ENCODE results near the gene YKT6.
"Not testable (repeated sequence)": the region's sequence is repeated elsewhere in the genome, so short reads cannot be mapped to it uniquely, and the experiment has no call there.

YKT6 gene

GRCh38 chr7:44172803-44173424, 27.9 kb upstream of the YKT6 start:
- no peak for DNase-seq

DNA sequence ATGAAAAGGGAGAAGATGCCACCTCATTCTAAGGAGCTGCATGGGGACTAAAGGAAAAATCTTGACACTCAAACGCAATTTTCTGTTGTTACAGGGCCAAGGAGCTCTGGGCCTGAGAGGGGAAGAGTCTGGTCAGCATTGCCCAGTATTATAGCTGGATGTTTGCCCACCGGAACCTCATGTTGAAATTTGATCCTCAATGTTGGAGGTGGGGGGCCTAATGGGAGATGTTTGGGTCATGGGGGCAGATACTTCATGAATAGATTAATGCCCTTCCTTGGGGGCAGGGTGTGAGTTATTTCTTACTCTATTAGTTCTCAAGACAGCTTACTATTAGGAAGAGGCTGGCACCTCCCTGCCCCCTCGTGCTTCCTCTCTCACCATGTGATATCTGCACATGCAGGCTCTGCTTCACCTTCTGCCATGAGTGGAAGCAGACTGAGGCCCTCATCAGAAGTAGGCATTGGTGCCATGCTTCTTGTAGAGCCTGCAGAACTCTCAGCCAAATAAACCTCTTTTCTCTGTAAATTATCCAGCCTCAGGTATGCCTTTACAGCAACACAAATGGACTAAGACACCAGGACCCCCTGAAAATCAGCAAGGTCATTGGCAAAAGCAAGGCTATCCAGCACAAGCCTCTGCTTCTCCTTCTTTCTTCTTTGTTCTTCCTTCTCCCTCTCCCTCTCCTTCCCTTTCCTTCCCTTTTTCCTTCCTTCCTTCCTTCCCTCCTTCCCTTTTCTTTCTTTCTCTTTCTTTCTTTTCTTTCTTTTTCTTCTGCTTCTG, 26.7 kb upstream of the YKT6 start:
- DNase-seq = peak; percentile 32

GRCh38 chr7:44174694-44174948, 26.2 kb upstream of the YKT6 start:
- not testable (repeated sequence) for DNase-seq

- DNase-seq = no peak
Measured at GRCh38 chr7:44175730-44176129, 25.0 kb upstream of the YKT6 start.

DNA sequence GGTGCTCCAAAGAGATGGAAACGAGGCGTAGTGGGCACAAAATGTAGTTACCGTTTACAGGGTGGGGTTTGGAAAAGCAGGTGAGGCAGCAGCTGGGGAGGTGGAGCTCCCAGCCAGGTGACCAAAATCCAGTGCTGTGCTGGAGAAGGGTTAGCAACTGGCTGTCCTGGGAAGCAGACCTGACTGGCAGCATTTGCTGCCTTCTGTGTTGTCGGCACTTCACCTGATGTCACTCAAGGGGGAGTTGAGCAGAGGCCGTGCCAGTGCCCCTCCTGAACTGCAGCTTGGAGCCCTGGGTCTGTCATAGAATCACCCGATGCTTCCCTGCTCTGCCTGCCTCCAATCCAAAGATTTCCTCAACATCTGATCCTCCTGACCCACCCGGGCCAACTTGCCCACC, 24.3 kb upstream of the YKT6 start:
- no peak for DNase-seq

GRCh38 chr7:44177570-44178131, 23.1 kb upstream of the YKT6 start:
- DNase-seq = peak; percentile 44

- peak; percentile 30 for DNase-seq
Measured at GRCh38 chr7:44180631-44181030, 20.1 kb upstream of the YKT6 start.

GRCh38 chr7:44182827-44183226, 18.0 kb upstream of the YKT6 start:
- no peak for DNase-seq

- no peak for DNase-seq
Measured at GRCh38 chr7:44183386-44183785, 17.4 kb upstream of the YKT6 start.

GRCh38 chr7:44184206-44184872, 16.4 kb upstream of the YKT6 start:
- DNase-seq = no peak

DNA sequence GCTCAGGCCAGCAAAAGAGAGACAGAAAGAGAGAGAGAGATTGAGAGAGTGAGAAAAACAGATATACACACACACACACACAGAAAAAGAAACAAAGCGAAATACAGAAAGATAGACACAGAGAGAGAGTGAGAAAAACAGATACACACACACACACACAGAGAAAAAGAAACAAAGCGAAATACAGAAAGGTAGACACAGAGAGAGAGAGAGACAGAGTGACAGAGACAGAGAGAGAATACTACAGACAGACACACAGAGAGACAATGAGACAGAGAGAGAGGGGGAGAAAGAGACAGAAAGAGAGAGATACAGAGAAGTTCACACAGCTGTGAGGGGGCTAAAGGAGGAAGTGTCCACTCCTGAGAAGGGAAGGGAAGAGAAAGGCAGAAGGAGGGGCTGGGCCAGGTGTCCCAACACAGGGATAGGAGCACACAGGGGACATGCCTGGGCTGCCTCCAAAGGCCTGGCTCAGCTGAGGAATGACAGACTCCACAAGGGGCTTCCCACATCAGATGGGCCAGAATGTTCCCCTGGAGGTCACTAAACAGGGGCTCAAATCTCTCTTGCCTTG, 15.8 kb upstream of the YKT6 start:
- DNase-seq = no peak

GRCh38 chr7:44185729-44186128, 15.0 kb upstream of the YKT6 start:
- DNase-seq = no peak

DNA sequence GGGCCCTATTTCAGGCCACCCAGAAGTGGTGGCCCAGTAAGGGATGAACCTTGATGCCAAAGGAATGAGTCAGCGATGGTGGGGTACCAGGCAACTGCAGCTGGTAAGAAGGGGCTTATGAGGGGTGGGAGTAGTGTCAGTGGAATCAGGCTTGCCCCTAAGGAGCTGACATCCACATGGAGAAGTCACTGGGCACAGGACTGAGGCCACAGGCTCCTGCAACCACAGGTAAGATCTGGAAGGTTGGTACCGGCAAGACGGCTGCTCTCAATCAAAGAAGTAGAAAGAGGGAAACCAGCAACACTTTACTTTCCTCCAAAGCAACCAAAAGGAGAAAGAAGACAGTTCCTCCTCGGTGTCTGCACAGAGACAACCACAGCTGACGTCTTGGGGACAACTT, 14.0 kb upstream of the YKT6 start:
- DNase-seq = no peak

DNA sequence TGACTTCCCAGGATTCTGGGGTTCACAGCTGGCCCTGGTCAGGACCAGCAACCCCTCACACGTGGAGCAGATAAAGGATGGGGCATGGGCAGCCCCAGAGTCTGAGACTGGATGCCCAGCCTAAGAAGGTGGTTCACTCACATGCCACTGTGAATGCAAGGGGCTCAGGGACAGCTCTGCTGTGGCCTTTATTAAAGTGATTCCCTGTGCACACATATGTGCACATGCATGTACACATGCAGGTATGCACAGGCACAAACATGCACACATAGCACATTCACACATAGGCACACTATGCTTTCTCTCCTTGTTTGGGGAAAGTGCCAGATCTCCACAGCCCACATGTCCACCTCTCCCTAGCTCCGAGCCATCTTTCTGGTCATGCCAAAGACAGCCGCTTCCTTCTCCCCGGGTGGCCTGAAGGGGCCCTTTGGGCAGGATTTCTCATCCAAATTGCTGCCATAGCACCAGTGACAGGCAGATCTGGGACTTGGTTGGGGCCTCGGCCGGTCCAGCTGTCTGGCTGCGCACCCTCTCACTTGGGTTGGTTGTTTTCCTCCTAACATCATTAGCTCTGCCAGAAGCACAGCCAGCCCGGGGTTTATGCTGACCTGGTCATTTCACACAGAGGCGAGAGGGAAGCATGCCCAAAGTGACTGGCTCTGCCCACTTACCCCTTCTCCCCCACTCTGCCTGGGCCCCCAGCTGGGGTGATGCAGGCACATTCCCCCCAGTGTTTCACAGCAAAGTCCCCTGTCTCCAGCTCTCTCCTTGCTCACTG, 13.0 kb upstream of the YKT6 start:
- DNase-seq = no peak

DNA sequence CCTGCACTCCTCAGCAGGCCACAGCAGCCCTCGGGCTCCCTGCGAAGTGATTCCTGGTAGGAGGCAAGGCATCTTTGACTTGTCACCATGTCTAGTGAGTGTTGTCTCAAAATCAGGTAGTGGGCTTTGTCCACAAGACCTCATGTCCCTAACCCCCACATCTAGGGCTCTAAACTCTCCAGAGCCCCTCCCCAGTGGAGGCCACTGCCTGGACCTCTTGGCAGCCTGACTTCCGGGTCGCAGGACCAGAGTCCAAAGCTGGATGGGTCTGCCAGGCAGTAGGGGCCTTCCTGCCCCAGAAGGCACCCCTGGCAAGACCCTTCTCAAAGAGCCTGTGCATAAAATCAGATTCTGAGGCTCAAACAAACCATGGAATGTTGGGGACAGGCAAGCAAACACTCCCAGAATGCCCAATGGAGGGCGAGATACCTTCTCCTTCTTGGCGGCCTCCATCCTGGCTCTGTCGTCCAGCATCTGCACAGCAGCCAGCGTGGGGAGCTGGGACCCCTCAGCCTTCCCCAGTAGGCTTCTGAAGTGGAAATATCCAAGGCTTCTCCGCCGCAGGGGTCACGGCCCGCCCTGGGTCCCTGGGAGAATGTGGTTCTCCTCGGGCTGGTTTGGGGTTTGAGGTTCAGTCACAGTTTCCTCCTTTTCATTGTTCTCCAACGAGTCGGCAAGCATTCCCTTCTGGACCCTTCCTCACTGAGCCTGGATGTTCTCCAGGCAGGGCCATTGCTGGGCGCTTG, 12.1 kb upstream of the YKT6 start:
- peak; percentile 44 for DNase-seq

GRCh38 chr7:44189286-44189992, 11.3 kb upstream of the YKT6 start, which contains the start of gene GCK:
TSS of gene GCK (minus strand) at chr7:44189439. CDS start at chr7:44188953, 486 bp downstream.
- peak; percentile 32 for DNase-seq

- peak; percentile 34 for DNase-seq
Measured at GRCh38 chr7:44189993-44190872, 10.5 kb upstream of the YKT6 start.

GRCh38 chr7:44191171-44191570, 9.6 kb upstream of the YKT6 start:
- peak; percentile 18 for DNase-seq

GRCh38 chr7:44193011-44193802, 7.6 kb upstream of the YKT6 start:
- DNase-seq = no peak

Measured in activated CD8-positive, alpha-beta memory T cell treated with anti-CD3 and anti-CD28 coated beads, Interleukin-2, amount 50 U/mL, for 48 hours (primary cell).